ENCODE data around the gene SYT9. TPM values are rescaled to one million over a fixed set of nuclear protein-coding genes. Genes with fewer than 3 reads are reported as not detected.
"Not testable (repeated sequence)": the region's sequence is repeated elsewhere in the genome, so short reads cannot be mapped to it uniquely, and the experiment has no call there.

SYT9 gene
- total RNA-seq, 1 donor from 2014 or later, result 2.9 TPM

DNA sequence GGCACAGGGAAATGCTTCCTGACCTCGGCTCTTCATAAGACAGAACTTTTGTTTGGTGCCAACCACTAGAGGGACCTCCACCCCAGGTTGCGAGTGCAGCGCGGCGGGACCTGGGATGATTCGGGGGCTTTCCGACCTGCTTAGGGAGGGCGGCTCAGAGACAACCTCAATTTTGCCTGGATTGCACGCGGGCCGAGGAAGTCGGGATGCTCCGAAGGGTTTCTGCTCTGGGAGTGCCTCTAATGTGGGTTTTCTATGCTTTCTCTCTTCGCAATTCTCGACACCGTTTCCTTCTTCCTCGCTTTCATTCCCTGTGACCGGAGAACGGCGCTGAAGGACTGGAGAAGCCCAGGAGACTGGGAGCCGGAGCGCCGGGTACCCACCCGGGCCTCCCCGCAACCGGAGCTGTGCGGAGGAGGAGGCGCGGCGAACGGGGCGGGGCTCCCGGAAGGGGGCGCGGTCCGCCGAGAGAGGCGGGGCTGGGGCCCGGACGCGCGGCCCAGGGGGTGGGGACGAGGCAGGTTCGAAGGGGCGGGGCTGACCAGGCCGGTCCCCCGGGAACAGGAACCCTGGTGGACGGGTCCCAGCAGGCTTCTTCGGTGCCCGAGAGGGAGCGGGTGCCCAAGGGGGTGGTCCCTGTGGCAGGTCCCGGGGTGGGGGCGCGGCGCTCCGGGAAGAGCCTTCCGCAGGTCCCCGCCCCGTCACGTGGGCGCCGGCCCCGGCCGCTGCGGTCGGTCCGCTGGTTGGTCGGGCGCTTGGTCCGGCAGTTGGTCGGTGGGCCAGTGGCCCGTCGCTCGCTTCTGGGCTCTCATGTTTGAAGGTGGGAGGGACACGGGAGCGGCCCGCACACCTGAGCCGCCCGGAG, 261.8 kb downstream of the SYT9 start, which contains the start of gene PPFIBP2:
TSS of gene PPFIBP2 (plus strand) at position 766 of the 865 bp plus-strand sequence. CDS start 35,477 bp downstream, outside the sequence.
- H3K36me3 ChIP-seq, result no peaks in the 10 kb centered on the region
- peak within 1 kb of the TSS; percentile 93 for H3K27ac ChIP-seq
- H3K4me1 ChIP-seq, result peaks cover 41% of the 10 kb centered on the region
- intact Hi-C loops (cut with DNase I), result no loop called here
- H3K4me3 ChIP-seq, result peak within 1 kb of the TSS; percentile 65 to 95
- H3K27me3 ChIP-seq, result no peaks in the 10 kb centered on the region
- TF ChIP-seq POLR2AphosphoS5 (IDR thresholded peaks at IDR 0.05; ENCODE audit: insufficient read depth in 1 of 2, low read depth in 1 of 2) (peak in 1 of 2 donors; percentile 77), POLR2A (IDR thresholded peaks at IDR 0.05) (peak in 1 of 2 donors; percentile 60), CTCF (IDR thresholded peaks at IDR 0.05) (peak; percentile 7 to 57 (median 29))
- H3K9me3 ChIP-seq, result no peaks in the 10 kb centered on the region
- peak in 1 of 2 donors; percentile 91 for DNase-seq (ENCODE audit: extremely low spot score in 2 of 2)

- Histone ChIP-seq H3K4me1 (peaks cover 41% of the 10 kb centered on the region), H3K4me3 (peak overlapping the region; percentile 65 to 95), H3K36me3 (no peaks in the 10 kb centered on the region), H3K27me3 (no peaks in the 10 kb centered on the region), H3K27ac (peak overlapping the region; percentile 93), H3K9me3 (no peaks in the 10 kb centered on the region)
- no peak for DNase-seq (ENCODE audit: extremely low spot score in 2 of 2)
- TF ChIP-seq POLR2A (IDR thresholded peaks at IDR 0.05) (no peak), CTCF (IDR thresholded peaks at IDR 0.05) (no peak), POLR2AphosphoS5 (IDR thresholded peaks at IDR 0.05; ENCODE audit: insufficient read depth in 1 of 2, low read depth in 1 of 2) (peak in 1 of 2 donors; percentile 16)
- intact Hi-C loops (cut with DNase I), result no loop called here
These were observed 262.4 kb downstream of the SYT9 start for GRCh38 chr11:7514099-7514591.

DNA sequence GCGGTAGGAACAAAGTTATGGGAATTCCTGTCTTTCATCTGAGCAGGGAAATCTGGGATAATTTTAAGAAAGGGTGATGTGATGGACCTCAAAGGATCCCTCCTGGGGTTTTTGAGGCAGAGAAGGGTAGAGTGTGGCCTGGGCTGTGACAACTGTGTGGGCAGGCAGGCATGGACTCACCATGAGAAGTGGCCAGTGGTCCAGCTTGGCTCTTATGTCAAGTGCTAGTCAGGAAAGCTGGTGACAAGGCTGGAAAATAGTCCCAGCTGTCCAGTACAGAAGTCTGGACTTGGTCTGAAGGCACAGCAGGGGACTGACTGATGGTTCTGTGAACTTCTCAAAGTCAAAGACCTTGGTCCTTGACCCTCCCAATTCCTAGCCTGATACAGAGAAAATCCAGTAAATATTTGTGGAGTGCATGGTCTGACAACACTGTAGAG, 263.8 kb downstream of the SYT9 start:
- no peak for DNase-seq (ENCODE audit: extremely low spot score in 2 of 2)
- H3K4me1 ChIP-seq, result peaks cover 42% of the 10 kb centered on the region
- intact Hi-C loops (cut with DNase I), result no loop called here
- TF ChIP-seq POLR2AphosphoS5 (IDR thresholded peaks at IDR 0.05; ENCODE audit: insufficient read depth in 1 of 2, low read depth in 1 of 2) (no peak), CTCF (IDR thresholded peaks at IDR 0.05) (no peak), POLR2A (IDR thresholded peaks at IDR 0.05) (no peak)
- no peak overlapping the region for H3K27ac ChIP-seq
- H3K4me3 ChIP-seq, result no peak overlapping the region
- H3K27me3 ChIP-seq, result no peaks in the 10 kb centered on the region
- H3K36me3 ChIP-seq, result no peaks in the 10 kb centered on the region
- no peaks in the 10 kb centered on the region for H3K9me3 ChIP-seq

GRCh38 chr11:7516475-7516874, 264.8 kb downstream of the SYT9 start:
- DNase-seq (ENCODE audit: extremely low spot score in 2 of 2), result no peak
- no peak overlapping the region for H3K27ac ChIP-seq
- H3K27me3 ChIP-seq, result no peaks in the 10 kb centered on the region
- TF ChIP-seq POLR2AphosphoS5 (IDR thresholded peaks at IDR 0.05; ENCODE audit: insufficient read depth in 1 of 2, low read depth in 1 of 2), result no peak
- TF ChIP-seq POLR2A (IDR thresholded peaks at IDR 0.05), result no peak
- TF ChIP-seq CTCF (IDR thresholded peaks at IDR 0.05), result no peak
- no peaks in the 10 kb centered on the region for H3K9me3 ChIP-seq
- H3K4me1 ChIP-seq, result peaks cover 41% of the 10 kb centered on the region
- no peaks in the 10 kb centered on the region for H3K36me3 ChIP-seq
- no peak overlapping the region for H3K4me3 ChIP-seq
- intact Hi-C loops (cut with DNase I), result no loop called here

DNA sequence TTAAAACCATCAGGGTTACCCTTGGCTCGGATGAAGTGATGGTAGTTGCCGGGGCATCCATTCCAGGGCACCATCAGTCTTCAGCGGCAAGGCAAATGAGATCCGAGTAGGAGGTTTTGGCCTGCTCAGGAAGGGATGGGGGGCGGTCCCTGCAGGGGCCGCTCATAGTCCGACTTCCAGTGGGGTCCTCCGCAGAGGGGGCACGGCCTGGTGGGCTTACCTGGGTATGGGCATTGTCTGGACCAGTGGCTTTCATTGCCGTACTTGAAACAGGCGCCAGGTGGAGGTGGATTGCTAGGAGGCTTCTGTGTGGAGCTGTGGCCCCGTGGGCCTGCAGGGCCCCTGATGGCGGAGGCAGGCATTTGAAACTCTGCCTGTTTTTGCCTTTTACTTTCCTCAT, 266.0 kb downstream of the SYT9 start:
- H3K27ac ChIP-seq; H3K4me3 ChIP-seq; intact Hi-C loops (cut with DNase I); H3K36me3 ChIP-seq; H3K9me3 ChIP-seq; H3K27me3 ChIP-seq; DNase-seq (ENCODE audit: extremely low spot score in 2 of 2): not testable (repeated sequence)
- H3K4me1 ChIP-seq, result peaks cover 28% of the 10 kb centered on the region

MicroRNAs encoded within 50 kb of the gene (microRNA counts, 767-probe panel; counts per million panel counts)
- microRNA hsa-miR-302e, result 238 to 261 counts per million in 2 donors

Small RNA genes within 50 kb of the gene (microRNA-seq; reads per million reads assigned to microRNA genes)
- not detected for gene MIR302E (ENCODE audit: borderline number of aligned reads, borderline replicate concordance)

Small RNA genes within 50 kb of the gene (small RNA-seq; reads per million reads assigned to genes)
- gene MIR302E, result not detected

Other genes with a start within 250 kb of the SYT9 start
- gene ZNF214, start 231.6 kb upstream of the SYT9 start, total RNA-seq, result 3.9 TPM
- not detected for gene NLRP14, start 231.4 kb upstream of the SYT9 start, total RNA-seq
- not detected for gene RBMXL2, start 162.9 kb upstream of the SYT9 start, total RNA-seq
- gene OLFML1, start 233.6 kb downstream of the SYT9 start, total RNA-seq, result 11.5 TPM

Measured in vagina (tissue), 2 donors.